Calu3 (cell line): Measurements from ENCODE around the gene RENBP. TPM values are rescaled to one million over a fixed set of nuclear protein-coding genes. Genes with fewer than 3 reads are reported as not detected.

Experiments
- BruUV-seq: library from RNA; stranded (reverse); fragments of 400-500 nt; replicated peaks from 2 replicates; lab custom pipeline; 2021; lab: Mats Ljungman, UMichigan
- CTCF ChIA-PET: fragments of 300-600 bp; sonication (Branson Sonifier 250); formaldehyde crosslinking; loops from one replicate; lab custom pipeline; 2022; ENCODE audit warnings: antibody characterized with exemption; lab: Charles Lee
- DNase-seq: peaks from one replicate; pipeline ENCODE4 v3.0.0; 2022
- H3K27ac Mint-ChIP-seq: one replicate; pipeline ENCODE4 v1.8.0; 2022; ENCODE audit warnings: mixed read lengths; ENCODE audit not compliant: unreplicated experiment
- H3K27me3 Mint-ChIP-seq: one replicate; pipeline ENCODE4 v1.8.0; 2022; ENCODE audit warnings: mixed read lengths; ENCODE audit not compliant: unreplicated experiment
- H3K36me3 Mint-ChIP-seq: one replicate; pipeline ENCODE4 v1.8.0; 2022; ENCODE audit warnings: mild to moderate bottlenecking, moderate library complexity, mixed read lengths; ENCODE audit not compliant: insufficient read depth, unreplicated experiment
- H3K4me1 Mint-ChIP-seq: one replicate; pipeline ENCODE4 v1.8.0; 2022; ENCODE audit warnings: mild to moderate bottlenecking, low read depth, mixed read lengths; ENCODE audit not compliant: unreplicated experiment
- H3K4me3 Mint-ChIP-seq: one replicate; pipeline ENCODE4 v1.8.0; 2022; ENCODE audit warnings: mild to moderate bottlenecking, low read depth, moderate library complexity, mixed read lengths; ENCODE audit not compliant: unreplicated experiment
- H3K9me3 Mint-ChIP-seq: one replicate; pipeline ENCODE4 v1.8.0; 2022; ENCODE audit warnings: low read depth, mixed read lengths; ENCODE audit not compliant: unreplicated experiment
- intact Hi-C: fragments of 100-400 bp; cut with micrococcal nuclease; formaldehyde crosslinking; loops from one replicate; pipeline ENCODE4 v1.10.0; 2022; ENCODE audit not compliant: unreplicated experiment
- total RNA-seq: library from RNA; stranded (reverse); gene quantifications from 2 replicates; pipeline ENCODE4 v1.2.3, GENCODE V29; 2022
- TF ChIP-seq, protein P1 (sequence below): fragments of 200-600 bp; IDR thresholded peaks from one replicate; pipeline ENCODE4 v1.8.0; 2022; ENCODE audit warnings: antibody characterized with exemption; ENCODE audit not compliant: unreplicated experiment

The RENBP gene
- total RNA-seq, 1 experiment from 2014 or later: 0.80 TPM

DNA sequence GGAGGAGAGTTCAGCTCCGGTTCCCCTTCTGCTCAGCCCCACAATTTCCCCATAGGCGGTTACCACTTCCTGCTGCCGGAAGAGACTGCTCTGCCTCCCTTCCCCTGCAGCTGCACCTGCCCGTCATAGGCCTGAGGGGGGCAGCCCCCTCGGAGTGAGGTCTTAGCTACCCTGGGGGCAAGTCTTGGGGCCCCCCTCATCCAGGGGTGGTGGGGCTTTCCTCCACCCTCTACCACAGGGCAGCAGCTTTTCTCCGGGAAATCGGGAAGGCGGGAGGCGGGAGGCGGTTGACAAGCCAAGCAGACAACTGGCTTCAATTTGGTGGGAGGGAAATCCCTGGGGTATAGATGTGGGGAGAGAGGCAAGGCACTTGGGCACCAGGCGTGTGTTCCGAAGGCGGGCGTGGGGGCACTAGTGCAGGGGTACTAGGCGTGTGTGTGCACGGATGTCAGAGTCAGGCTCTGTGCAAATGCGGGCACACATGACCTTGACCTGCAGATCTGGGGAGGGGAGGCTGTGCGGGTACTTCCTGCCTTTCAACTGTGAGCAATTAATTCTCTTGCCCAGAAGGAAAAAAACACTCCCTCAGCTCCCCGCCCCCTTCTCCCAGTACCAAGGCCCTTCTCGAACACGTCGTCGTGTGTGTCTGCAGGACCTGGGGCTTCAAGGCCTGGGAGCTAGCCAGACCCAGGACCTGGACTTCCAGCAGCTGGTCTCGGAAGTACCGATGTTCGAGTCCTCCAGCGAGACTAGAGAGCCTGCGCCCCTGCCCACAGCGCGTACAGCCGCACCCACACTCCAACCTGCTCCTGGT is 17.4 kb downstream of the RENBP start:
- CTCF ChIA-PET: interaction anchor here (1.1 kb wide), 2 partner anchors 16 to 20 kb away, joined by 4 read pairs; no protein-coding TSS in a partner anchor
- peaks cover 12% of the 10 kb centered on the region for H3K27me3 Mint-ChIP-seq
- no peak for DNase-seq
- H3K36me3 Mint-ChIP-seq: peaks cover 38% of the 10 kb centered on the region
- H3K4me1 Mint-ChIP-seq: peaks cover 8% of the 10 kb centered on the region
- peak overlapping the region; percentile 11 for H3K27ac Mint-ChIP-seq
- no peaks in the 10 kb centered on the region for H3K9me3 Mint-ChIP-seq
- TF ChIP-seq, protein P1, sequence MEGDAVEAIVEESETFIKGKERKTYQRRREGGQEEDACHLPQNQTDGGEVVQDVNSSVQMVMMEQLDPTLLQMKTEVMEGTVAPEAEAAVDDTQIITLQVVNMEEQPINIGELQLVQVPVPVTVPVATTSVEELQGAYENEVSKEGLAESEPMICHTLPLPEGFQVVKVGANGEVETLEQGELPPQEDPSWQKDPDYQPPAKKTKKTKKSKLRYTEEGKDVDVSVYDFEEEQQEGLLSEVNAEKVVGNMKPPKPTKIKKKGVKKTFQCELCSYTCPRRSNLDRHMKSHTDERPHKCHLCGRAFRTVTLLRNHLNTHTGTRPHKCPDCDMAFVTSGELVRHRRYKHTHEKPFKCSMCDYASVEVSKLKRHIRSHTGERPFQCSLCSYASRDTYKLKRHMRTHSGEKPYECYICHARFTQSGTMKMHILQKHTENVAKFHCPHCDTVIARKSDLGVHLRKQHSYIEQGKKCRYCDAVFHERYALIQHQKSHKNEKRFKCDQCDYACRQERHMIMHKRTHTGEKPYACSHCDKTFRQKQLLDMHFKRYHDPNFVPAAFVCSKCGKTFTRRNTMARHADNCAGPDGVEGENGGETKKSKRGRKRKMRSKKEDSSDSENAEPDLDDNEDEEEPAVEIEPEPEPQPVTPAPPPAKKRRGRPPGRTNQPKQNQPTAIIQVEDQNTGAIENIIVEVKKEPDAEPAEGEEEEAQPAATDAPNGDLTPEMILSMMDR: no peak
- no TSS peak for BruUV-seq
- intact Hi-C loops: no loop called here
- peak overlapping the region; percentile 70 for H3K4me3 Mint-ChIP-seq

DNA sequence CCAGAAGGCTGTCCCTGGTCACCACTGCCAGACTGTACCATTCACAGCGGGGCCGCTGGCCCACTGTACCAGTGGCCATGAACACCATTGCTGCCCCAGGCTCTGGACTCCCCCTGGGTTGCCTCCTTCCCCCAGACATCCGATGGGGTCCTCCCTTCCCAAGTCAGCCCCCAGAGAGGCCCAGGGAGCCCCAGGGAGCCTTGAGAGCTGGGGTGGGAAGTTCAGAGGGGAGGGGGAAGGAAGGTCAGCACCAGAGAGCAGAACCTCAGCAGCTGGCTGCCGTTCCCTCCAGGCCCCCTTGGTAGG is 17.9 kb downstream of the RENBP start:
- Mint-ChIP-seq H3K27ac (no peak overlapping the region), H3K9me3 (no peaks in the 10 kb centered on the region), H3K36me3 (peaks cover 33% of the 10 kb centered on the region), H3K27me3 (peaks cover 14% of the 10 kb centered on the region), H3K4me3 (peak overlapping the region; percentile 70), H3K4me1 (peaks cover 8% of the 10 kb centered on the region)
- no TSS peak for BruUV-seq
- no peak for DNase-seq
- CTCF ChIA-PET: interaction anchor here (1.1 kb wide), 1 partner anchor 21 kb away, joined by 4 read pairs; no protein-coding TSS in a partner anchor
- intact Hi-C loops: no loop called here
- TF ChIP-seq, protein P1: no peak

DNA sequence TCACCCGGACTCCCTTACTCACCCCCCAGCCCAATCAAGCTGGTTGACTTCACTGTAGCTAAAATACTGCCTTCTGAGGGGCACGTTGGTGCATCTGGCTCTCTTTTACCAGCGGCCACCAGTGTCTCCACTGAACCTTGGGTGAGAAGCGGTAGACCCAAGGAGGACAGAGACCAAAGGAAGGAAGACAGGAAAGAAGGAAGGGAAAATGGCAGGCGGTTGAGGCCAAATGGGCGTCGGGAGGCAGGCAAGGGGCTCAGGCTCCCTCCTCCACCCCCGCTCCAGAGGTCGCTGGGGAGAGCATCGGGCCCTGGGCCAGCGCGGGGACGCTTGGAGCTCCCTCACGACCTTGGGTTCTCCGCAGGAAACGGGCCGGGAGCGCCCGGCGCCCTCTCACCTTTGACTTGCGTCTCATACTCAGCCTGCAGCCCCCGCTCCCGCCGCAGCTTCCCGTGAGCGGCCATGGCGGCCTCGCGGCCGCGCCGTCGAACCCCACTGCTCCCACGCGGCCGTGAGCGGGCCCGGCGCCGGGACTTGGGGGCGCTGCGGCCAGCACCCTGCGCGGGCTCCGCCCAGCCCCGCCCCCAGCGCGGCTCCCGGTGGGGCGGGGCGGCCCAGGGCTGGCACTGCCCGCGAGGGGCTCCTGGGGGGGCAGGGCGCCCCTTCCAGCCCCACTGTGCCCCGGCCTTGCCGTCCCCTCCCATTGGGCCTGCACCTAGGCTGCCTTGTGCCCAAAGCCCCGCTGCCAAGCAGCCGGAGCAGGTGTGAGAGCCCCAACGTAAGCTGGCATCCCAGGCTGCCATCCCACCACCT is 18.5 kb downstream of the RENBP start, which contains the start of gene ARHGAP4:
ARHGAP4 (minus strand) TSS at position 526 of the 813 bp plus-strand sequence; CDS start at position 464, 62 bp downstream.
- CTCF ChIA-PET: interaction anchor here (1.1 kb wide), 1 partner anchor 21 kb away, joined by 4 read pairs; no protein-coding TSS in a partner anchor

DNA sequence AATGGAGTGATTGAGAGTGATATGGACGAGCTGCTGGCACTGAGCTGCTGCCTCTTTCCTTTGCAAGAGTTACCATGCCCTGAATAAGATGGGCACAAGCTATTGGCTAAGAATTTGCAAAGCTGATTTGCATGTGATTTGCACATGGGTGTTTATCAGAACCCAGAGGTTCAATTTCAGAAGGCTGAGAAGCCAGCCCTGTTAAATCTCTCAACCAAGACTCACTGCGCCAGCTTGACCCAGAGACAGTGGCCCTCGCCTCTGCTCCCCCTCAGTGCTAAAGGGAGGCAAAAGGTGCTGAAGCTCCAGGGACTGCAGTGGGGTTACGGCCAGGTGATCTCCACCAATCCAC is 19.1 kb downstream of the RENBP start:
- Mint-ChIP-seq H3K27me3 (peaks cover 23% of the 10 kb centered on the region), H3K9me3 (no peaks in the 10 kb centered on the region), H3K36me3 (peaks cover 24% of the 10 kb centered on the region), H3K27ac (peak overlapping the region; percentile 45), H3K4me1 (peaks cover 8% of the 10 kb centered on the region), H3K4me3 (no peak overlapping the region)
- TF ChIP-seq, protein P1: no peak
- DNase-seq: no peak
- CTCF ChIA-PET: no interaction called here
- intact Hi-C loops: no loop called here
- BruUV-seq: no TSS peak

More for the DNA sequence above, 18.5 kb downstream of the RENBP start, which contains the start of gene ARHGAP4:
- intact Hi-C loops: no loop called here
- no peak for DNase-seq
- peak within 1 kb of the TSS; percentile 45 for H3K27ac Mint-ChIP-seq
- peak within 1 kb of the TSS; percentile 70 for H3K4me3 Mint-ChIP-seq
- TF ChIP-seq, protein P1: no peak
- BruUV-seq: no TSS peak
- peaks cover 8% of the 10 kb centered on the region for H3K4me1 Mint-ChIP-seq
- H3K36me3 Mint-ChIP-seq: peaks cover 28% of the 10 kb centered on the region
- H3K9me3 Mint-ChIP-seq: no peaks in the 10 kb centered on the region
- peaks cover 17% of the 10 kb centered on the region for H3K27me3 Mint-ChIP-seq
